OCI-LY7 (cell line): ENCODE results near the gene PCNX2. TPM values are rescaled to one million over a fixed set of nuclear protein-coding genes. Genes with fewer than 3 reads are reported as not detected.

ENCODE experiments used
- BruUV-seq: library from RNA; stranded (reverse); fragments of 400-500 nt; replicated peaks from 2 replicates; lab custom pipeline; 2021; lab: Mats Ljungman, UMichigan
- CTCF ChIA-PET: fragments of 300-600 bp; sonication (Branson Sonifier 250); formaldehyde crosslinking; loops from one replicate; lab custom pipeline; 2022; ENCODE audit warnings: antibody characterized with exemption; ENCODE audit not compliant: unreplicated experiment; lab: Charles Lee
- POLR2A ChIA-PET: fragments of 300-600 bp; sonication (Branson Sonifier 250); formaldehyde crosslinking; loops from one replicate; lab custom pipeline; 2022; ENCODE audit warnings: antibody characterized with exemption; lab: Charles Lee
- DNase-seq: peaks from one replicate; pipeline ENCODE4 v3.0.0-alpha.2; 2015; ENCODE audit warnings: low spot score
- H2AFZ ChIP-seq: fragments of 200-600 bp; sonication (generic), shearing (Covaris generic); 2 replicates; pipeline ENCODE4 v1.6.1; 2014; ENCODE audit warnings: mild to moderate bottlenecking, antibody characterized with exemption, low read length, moderate library complexity
- H3K27ac ChIP-seq: fragments of 200-600 bp; sonication (generic); 2 replicates; pipeline ENCODE4 v1.5.1; 2014; ENCODE audit warnings: mixed run types, low read depth, mild to moderate bottlenecking, moderate library complexity, low read length, inconsistent platforms; ENCODE audit not compliant: poor library complexity, severe bottlenecking
- H3K36me3 ChIP-seq: fragments of 200-600 bp; sonication (generic); 2 replicates; pipeline ENCODE4 v1.6.1; 2014; ENCODE audit warnings: mild to moderate bottlenecking, antibody characterized with exemption, low read length, moderate library complexity, mixed read lengths; ENCODE audit not compliant: insufficient read depth
- H3K4me1 ChIP-seq: fragments of 200-600 bp; sonication (generic); 2 replicates; pipeline ENCODE4 v1.5.1; 2014; ENCODE audit warnings: mild to moderate bottlenecking, low read length; ENCODE audit not compliant: insufficient read depth, poor library complexity, severe bottlenecking
- H3K4me2 ChIP-seq: fragments of 200-600 bp; sonication (generic); 2 replicates; pipeline ENCODE4 v1.6.1; 2014; ENCODE audit warnings: mild to moderate bottlenecking, low read length
- H3K4me3 ChIP-seq: fragments of 200-600 bp; sonication (generic); 2 replicates; pipeline ENCODE4 v1.5.1; 2014; ENCODE audit warnings: mild to moderate bottlenecking, low read depth, low read length; ENCODE audit not compliant: poor library complexity, severe bottlenecking
- H3K79me2 ChIP-seq: fragments of 200-600 bp; sonication (generic); 2 replicates; pipeline ENCODE4 v1.6.1; 2016; ENCODE audit warnings: low read depth, mild to moderate bottlenecking, low read length, moderate library complexity, mixed read lengths; ENCODE audit not compliant: insufficient read depth
- H3K9me2 ChIP-seq: fragments of 200-600 bp; sonication (generic); 2 replicates; pipeline ENCODE4 v1.6.1; 2016; ENCODE audit warnings: mild to moderate bottlenecking, low read length, mixed read lengths; ENCODE audit not compliant: insufficient read depth
- H3K9me3 ChIP-seq: fragments of 200-600 bp; sonication (generic); 2 replicates; pipeline ENCODE4 v1.6.1; 2014; ENCODE audit warnings: mild to moderate bottlenecking, mixed run types, low read length, mixed read lengths
- H4K20me1 ChIP-seq: fragments of 200-600 bp; sonication (generic); 2 replicates; pipeline ENCODE4 v1.6.1; 2014; ENCODE audit warnings: mild to moderate bottlenecking, antibody characterized with exemption, low read length, moderate library complexity, mixed read lengths; ENCODE audit not compliant: insufficient read depth
- EZH2phosphoT487 ChIP-seq: fragments of 200-600 bp; sonication (generic); IDR thresholded peaks from 2 replicates; pipeline ENCODE4 v1.6.1; 2018; ENCODE audit warnings: low read depth, borderline replicate concordance, mild to moderate bottlenecking, mixed run types, antibody characterized with exemption, low read length, moderate library complexity, mixed read lengths
- intact Hi-C: fragments of 100-400 bp; cut with micrococcal nuclease; formaldehyde crosslinking; loops from one replicate; pipeline ENCODE4 v1.10.0; 2022; ENCODE audit not compliant: unreplicated experiment
- total RNA-seq, 2 experiments: library from RNA; depleted of rRNA in 1 of 2; stranded (reverse); fragments of >200 nt in 1 of 2; shearing (Covaris generic) in 1 of 2; gene quantifications; 2 replicates each; pipeline ENCODE4 v1.2.3, GENCODE V29; 2014 to 2022
- TF ChIP-seq, protein P1 (sequence below): fragments of 200-600 bp; sonication (generic); conservative IDR thresholded peaks from 2 replicates; pipeline ENCODE4 v1.5.1; 2014; ENCODE audit warnings: mild to moderate bottlenecking, antibody characterized with exemption, low read length, moderate library complexity, mixed read lengths

The PCNX2 gene
- total RNA-seq, 2 experiments from 2014 or later, result 17.1 to 26.9 TPM

DNA sequence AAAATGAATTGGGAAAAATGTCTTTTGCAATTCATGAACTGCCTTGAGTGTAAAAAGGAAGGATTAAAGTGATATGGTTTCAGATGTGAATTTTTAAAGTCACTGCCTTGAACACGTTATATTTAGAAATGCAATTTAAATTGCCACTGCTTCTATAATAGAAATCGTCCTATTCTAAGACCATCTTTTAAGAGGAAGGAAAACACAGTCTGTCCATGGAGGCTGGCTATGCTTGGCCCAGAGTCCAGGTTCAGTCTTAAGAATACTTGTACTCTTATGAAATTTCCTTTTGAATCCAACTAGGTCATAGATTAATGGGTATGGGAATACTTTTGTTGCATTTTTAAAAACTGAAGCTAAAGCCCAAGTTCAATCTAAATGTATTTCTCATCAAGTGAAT, 86.0 kb downstream of the PCNX2 start:
- ChIA-PET CTCF (no interaction called here), POLR2A (no interaction called here)
- no peak overlapping the region for H3K4me2 ChIP-seq
- no peaks in the 10 kb centered on the region for H3K79me2 ChIP-seq
- TF ChIP-seq, protein P1, sequence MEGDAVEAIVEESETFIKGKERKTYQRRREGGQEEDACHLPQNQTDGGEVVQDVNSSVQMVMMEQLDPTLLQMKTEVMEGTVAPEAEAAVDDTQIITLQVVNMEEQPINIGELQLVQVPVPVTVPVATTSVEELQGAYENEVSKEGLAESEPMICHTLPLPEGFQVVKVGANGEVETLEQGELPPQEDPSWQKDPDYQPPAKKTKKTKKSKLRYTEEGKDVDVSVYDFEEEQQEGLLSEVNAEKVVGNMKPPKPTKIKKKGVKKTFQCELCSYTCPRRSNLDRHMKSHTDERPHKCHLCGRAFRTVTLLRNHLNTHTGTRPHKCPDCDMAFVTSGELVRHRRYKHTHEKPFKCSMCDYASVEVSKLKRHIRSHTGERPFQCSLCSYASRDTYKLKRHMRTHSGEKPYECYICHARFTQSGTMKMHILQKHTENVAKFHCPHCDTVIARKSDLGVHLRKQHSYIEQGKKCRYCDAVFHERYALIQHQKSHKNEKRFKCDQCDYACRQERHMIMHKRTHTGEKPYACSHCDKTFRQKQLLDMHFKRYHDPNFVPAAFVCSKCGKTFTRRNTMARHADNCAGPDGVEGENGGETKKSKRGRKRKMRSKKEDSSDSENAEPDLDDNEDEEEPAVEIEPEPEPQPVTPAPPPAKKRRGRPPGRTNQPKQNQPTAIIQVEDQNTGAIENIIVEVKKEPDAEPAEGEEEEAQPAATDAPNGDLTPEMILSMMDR, result no peak
- TF ChIP-seq EZH2phosphoT487, result no peak
- H2AFZ ChIP-seq, result no peak overlapping the region
- no peak overlapping the region for H3K27ac ChIP-seq
- no TSS peak for BruUV-seq
- H3K4me3 ChIP-seq, result no peak overlapping the region
- DNase-seq, result no peak
- intact Hi-C loops, result no loop called here
- no peaks in the 10 kb centered on the region for H3K9me2 ChIP-seq
- H3K36me3 ChIP-seq, result peaks cover 5% of the 10 kb centered on the region; the same call in 1 of the 2 replicates
- H3K9me3 ChIP-seq, result no peaks in the 10 kb centered on the region
- H3K4me1 ChIP-seq, result no peaks in the 10 kb centered on the region
- H4K20me1 ChIP-seq, result no peaks in the 10 kb centered on the region

DNA sequence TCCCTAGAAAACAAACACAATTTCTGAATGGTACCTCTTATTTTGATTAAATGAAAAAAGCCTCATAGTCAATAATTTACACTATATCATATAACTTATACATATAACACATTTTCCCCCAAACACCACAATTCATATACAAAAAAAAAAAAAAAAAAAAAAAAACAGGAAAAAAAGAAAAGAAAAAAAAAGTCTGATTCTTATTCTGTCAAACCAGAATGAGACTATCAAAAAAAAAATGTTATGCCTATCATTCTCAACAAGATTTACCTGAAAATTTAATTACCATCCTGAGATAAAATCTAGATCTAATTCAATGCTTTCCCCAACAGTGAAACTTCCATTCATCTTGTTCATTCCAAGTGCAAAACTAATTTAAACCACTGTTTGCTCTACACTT, 86.8 kb downstream of the PCNX2 start:
- CTCF ChIA-PET, result no interaction called here
- no peak overlapping the region for H2AFZ ChIP-seq
- no TSS peak for BruUV-seq

DNA sequence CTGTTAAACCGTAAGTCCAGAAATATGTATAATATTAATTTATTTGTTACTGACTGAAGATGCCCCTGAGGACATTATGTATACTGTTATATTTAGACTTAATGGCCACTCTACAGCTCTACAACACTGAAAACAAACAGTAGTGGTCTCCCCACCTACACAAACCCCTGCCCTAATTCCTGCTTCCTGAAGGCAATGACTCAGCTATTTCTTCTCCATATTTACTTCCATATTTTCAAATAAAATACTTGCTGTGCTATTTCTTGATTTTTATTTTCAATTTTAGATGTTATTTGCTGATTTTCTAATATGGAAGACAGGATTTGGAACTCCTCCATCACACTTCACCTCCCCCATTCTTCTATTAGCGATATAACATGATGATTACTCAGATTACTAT, 97.6 kb downstream of the PCNX2 start:
- intact Hi-C loops, result no loop called here
- Histone ChIP-seq H3K36me3 (peaks cover 32% of the 10 kb centered on the region), H3K4me2 (no peak overlapping the region), H4K20me1 (no peaks in the 10 kb centered on the region), H3K4me3 (no peak overlapping the region), H3K9me3 (0 out of 2 replicates have a peak, but pooled peaks cover 4% of the 10 kb centered on the region), H2AFZ (no peak overlapping the region), H3K4me1 (no peaks in the 10 kb centered on the region), H3K9me2 (no peaks in the 10 kb centered on the region), H3K79me2 (no peaks in the 10 kb centered on the region), H3K27ac (no peak overlapping the region)
- TF ChIP-seq, protein P1, result no peak
- BruUV-seq, result no TSS peak
- ChIA-PET CTCF (no interaction called here), POLR2A (interaction anchor here (0.5 kb wide), 1 partner anchor 219 kb away, joined by 3 read pairs; no protein-coding TSS in a partner anchor)
- no peak for DNase-seq

More for the DNA sequence above, 86.8 kb downstream of the PCNX2 start:
- no peaks in the 10 kb centered on the region for H3K9me2 ChIP-seq
- no peak overlapping the region for H3K4me3 ChIP-seq
- no peak overlapping the region for H3K27ac ChIP-seq
- H3K9me3 ChIP-seq, result no peaks in the 10 kb centered on the region
- no peaks in the 10 kb centered on the region for H3K79me2 ChIP-seq
- H3K36me3 ChIP-seq, result peaks cover 5% of the 10 kb centered on the region; the same call in 1 of the 2 replicates
- no peak for TF ChIP-seq EZH2phosphoT487
- TF ChIP-seq, protein P1, result no peak
- intact Hi-C loops, result no loop called here
- no peak overlapping the region for H3K4me2 ChIP-seq
- POLR2A ChIA-PET, result no interaction called here
- no peaks in the 10 kb centered on the region for H4K20me1 ChIP-seq
- H3K4me1 ChIP-seq, result no peaks in the 10 kb centered on the region
- no peak for DNase-seq
